ENCODE measurements around the gene AHSA1. TPM values are rescaled to one million over a fixed set of nuclear protein-coding genes. Genes with fewer than 3 reads are reported as not detected.

AHSA1 gene
- total and polyA plus RNA-seq, 2 of the 8 experiments (the other 6 are each of a cell fraction or from before 2014, with no cell fraction given): 155 to 221 TPM

- Histone ChIP-seq H3K27ac (ENCODE audit: low read depth, low read length) (no peak overlapping the region), H3K18ac (ENCODE audit: extremely low read depth, low read length) (no peak overlapping the region), H2BK20ac (ENCODE audit: low read length) (no peak overlapping the region), H2BK120ac (replicated peaks; ENCODE audit: low read depth, low read length) (no peak overlapping the region), H2BK5ac (ENCODE audit: low read depth, low read length) (no peak overlapping the region), H3K4me1 (replicated peaks in 1 of 4; ENCODE audit: control insufficient read depth in 3 of 4, insufficient read depth in 4 of 4, low read length in 3 of 4) (no peaks in the 10 kb centered on the region), H3K36me3 (ENCODE audit: control insufficient read depth in 2 of 4, insufficient read depth in 4 of 4, low read length in 3 of 4) (peaks cover 5 to 15% (median 11%) of the 10 kb centered on the region in 4 experiments), H3K23ac (ENCODE audit: insufficient read length) (no peak overlapping the region), H4K91ac (replicated peaks; ENCODE audit: insufficient read length, low read length) (no peak overlapping the region), H3K14ac (ENCODE audit: insufficient read length) (no peak overlapping the region), H2AK5ac (ENCODE audit: low read depth, low read length) (no peak overlapping the region), H2BK15ac (ENCODE audit: low read length) (no peak overlapping the region), H4K8ac (ENCODE audit: extremely low read depth, insufficient read depth, low read length) (no peak overlapping the region), H3K56ac (replicated peaks; ENCODE audit: insufficient read length, low read depth, low read length) (no peak overlapping the region), H3K4me3 (ENCODE audit: extremely low read depth in 1 of 4, insufficient read depth in 2 of 4, low read depth in 3 of 4, low read length in 4 of 4) (no peak overlapping the region), H3K4ac (replicated peaks; ENCODE audit: insufficient read length, low read depth, low read length) (no peak overlapping the region), H2AFZ (ENCODE audit: low read length) (no peak overlapping the region), H2BK12ac (ENCODE audit: low read depth, low read length) (no peak overlapping the region), H4K20me1 (replicated peaks in 1 of 2; ENCODE audit: control insufficient read depth in 1 of 2, insufficient read depth in 2 of 2, low read length in 2 of 2) (no peaks in the 10 kb centered on the region), H3K79me1 (ENCODE audit: low read depth, low read length) (no peaks in the 10 kb centered on the region), H3K4me2 (ENCODE audit: insufficient read depth in 1 of 2, low read depth in 2 of 2, low read length in 2 of 2) (no peak overlapping the region), H3K9me3 (ENCODE audit: insufficient read depth in 2 of 2, low read depth in 1 of 2, low read length in 1 of 2) (no peaks in the 10 kb centered on the region), H3K79me2 (ENCODE audit: control insufficient read depth in 1 of 2, insufficient read depth in 2 of 2, low read length in 2 of 2) (no peaks in the 10 kb centered on the region), H3K23me2 (ENCODE audit: low read depth, low read length) (no peaks in the 10 kb centered on the region), H3K9ac (replicated peaks in 1 of 4; ENCODE audit: extremely low read depth in 1 of 4, low read depth in 3 of 4, low read length in 3 of 4) (no peak overlapping the region), H3K27me3 (replicated peaks in 1 of 4; ENCODE audit: control insufficient read depth in 3 of 4, extremely low read depth in 1 of 4, insufficient read depth in 3 of 4, low read length in 3 of 4) (no peaks in the 10 kb centered on the region), H4K5ac (ENCODE audit: insufficient read length, low read depth, low read length) (no peak overlapping the region)
- FAIRE-seq (no peak), DNase-seq (ENCODE audit: low read depth in 1 of 2, low spot score in 2 of 2) (no peak)
- WGBS, 2 experiments (ENCODE audit: extremely low coverage in 1 of 2, insufficient coverage in 1 of 2, insufficient read length in 1 of 2, insufficient replicate concordance in 2 of 2, low coverage in 1 of 2, low lambda C conversion rate in 2 of 2, missing lambda C conversion rate in 1 of 2): 93% methylated on average over 4 of the region's 4 CpGs; no CpG with 5 or more reads in 1 of the 2 experiments
- ChIA-PET POLR2A (ENCODE audit: partially characterized antibody) (no interaction called here), CTCF (ENCODE audit: partially characterized antibody) (no interaction called here)
- TF ChIP-seq SRF (IDR thresholded peaks at IDR 0.05; ENCODE audit: low read depth, low read length) (no peak), HDAC6 (IDR thresholded peaks at IDR 0.05; ENCODE audit: low read depth, low read length) (no peak), SAP30 (IDR thresholded peaks at IDR 0.05; ENCODE audit: insufficient read depth, insufficient replicate concordance, low read length) (no peak), EZH2 (IDR thresholded peaks at IDR 0.05; ENCODE audit: low read depth, low read length, severe bottlenecking) (no peak), BRCA1 (IDR thresholded peaks at IDR 0.05; ENCODE audit: low read depth, low read length) (no peak), SP1 (IDR thresholded peaks at IDR 0.05; ENCODE audit: low read depth, low read length) (no peak), JUN (IDR thresholded peaks at IDR 0.05; ENCODE audit: low read depth, low read length) (no peak), GTF2F1 (IDR thresholded peaks at IDR 0.05; ENCODE audit: borderline replicate concordance, low read depth, low read length) (no peak), TBP (IDR thresholded peaks at IDR 0.05; ENCODE audit: low read depth, low read length) (no peak), RNF2 (IDR thresholded peaks at IDR 0.05; ENCODE audit: borderline replicate concordance, low read depth, low read length, missing control alignments, poor library complexity, severe bottlenecking) (no peak)
These were observed 50.4 kb downstream of the AHSA1 start for GRCh38 chr14:77508249-77508648.

Data from H1 (cell line).